ENCODE results near the gene GABRG3.

GABRG3 gene
- 0 reads per million in 4 donors for total RNA-seq

DNA sequence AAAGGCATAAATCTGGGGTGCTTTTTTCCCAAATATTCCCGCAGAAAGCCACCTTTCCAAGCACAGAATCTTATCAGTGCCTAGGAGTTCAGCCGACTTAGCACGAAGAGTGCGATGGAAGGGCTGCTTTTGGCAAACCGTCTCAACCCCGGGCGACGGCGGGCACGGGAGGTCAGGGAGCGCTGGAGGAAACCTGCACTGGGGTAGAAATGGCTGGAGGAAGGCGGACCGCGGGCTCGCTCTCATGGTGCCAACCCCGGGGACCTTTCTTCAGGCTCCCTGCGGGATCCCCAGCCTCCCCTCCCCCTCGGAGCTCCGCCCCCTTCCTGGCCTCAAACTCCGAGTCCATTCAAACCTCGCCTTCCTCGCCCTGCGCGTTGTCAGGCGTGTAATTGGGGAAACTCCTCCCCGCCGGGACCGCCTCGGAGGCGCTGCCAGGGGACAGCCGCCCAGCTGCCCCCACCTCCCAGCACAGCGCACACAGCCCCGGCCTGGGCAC lies at the start of gene GABRG3:
TSS of gene GABRG3 (plus strand) at position 470 of the 499 bp plus-strand sequence.
- no peak for DNase-seq

DNA sequence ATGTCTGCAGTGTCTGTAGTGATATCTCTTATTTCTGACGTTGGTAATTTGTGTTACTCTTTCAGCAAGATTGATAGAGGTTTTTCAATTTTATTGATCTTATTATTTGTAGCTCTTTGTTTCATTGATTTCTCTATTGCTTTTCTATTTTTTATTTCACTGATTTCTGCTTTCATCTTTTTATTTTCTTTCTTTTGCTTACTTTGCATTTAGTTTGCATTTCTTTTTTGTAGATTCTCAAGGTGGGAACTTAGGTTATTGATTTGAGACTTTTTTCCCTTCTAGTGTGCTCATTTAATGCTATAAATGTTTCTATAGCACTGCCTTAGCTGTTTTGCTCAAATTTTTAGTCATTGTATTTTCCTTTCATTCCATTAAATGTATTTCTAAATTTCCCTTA lies 49.5 kb upstream of the GABRG3 start:
- no peak for DNase-seq

DNA sequence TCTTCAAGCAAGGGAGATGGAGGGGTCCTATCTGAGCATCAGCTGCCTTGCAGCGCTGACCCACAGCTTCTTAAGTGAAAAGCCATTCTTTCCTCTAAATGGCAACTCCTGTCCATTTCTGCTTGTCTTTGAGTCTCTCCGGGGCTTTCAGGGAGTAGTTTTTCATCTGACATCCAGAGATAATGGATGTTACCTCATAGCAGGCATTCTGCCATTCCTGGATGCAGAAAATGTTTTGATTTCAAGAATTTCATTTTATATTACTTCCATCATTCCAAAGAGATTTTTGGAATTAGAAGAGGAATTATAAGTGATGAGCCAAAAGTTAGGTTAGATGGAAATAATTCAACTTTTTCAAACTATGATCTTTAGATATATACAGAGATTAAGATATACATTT lies 44.9 kb upstream of the GABRG3 start:
- DNase-seq: no peak

DNA sequence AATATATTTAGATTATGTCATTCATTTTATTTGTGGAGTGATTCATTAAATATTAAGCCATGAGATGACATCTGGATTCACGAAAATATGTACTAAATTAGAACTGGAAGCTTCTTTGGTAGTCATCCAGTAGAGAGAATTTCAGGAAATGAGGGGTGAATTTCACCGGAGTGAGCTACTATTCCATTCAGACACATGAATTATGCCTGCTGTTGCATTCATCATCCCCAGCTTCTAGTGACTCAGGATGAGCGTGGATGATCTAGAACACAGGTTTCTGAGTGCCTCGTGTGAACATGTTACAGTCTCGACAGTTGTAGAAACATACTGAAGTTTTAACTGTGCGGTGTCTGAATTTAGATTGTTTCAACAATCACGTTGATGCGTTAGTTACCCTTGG lies 42.9 kb upstream of the GABRG3 start:
- DNase-seq: no peak

DNA sequence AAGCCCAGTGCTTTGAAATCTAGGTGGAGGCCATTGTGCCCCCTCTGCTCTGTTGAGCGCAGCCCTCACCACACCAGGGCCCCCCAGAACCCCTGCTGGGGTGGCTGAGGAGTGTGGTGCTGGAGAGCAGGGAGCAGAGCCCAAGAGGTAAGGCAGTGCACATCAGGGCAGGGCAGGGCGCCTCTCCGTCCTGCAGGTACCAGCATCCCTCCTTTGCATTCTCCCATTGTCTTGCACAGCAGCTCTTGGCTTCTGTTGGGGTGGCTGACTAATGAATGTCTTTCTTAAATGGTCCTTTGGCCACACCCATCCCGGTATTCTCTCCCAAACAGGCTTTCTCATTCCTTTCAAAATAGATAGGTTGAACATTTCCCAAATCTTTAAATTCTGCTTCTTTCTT lies 41.4 kb upstream of the GABRG3 start:
- DNase-seq: no peak

DNA sequence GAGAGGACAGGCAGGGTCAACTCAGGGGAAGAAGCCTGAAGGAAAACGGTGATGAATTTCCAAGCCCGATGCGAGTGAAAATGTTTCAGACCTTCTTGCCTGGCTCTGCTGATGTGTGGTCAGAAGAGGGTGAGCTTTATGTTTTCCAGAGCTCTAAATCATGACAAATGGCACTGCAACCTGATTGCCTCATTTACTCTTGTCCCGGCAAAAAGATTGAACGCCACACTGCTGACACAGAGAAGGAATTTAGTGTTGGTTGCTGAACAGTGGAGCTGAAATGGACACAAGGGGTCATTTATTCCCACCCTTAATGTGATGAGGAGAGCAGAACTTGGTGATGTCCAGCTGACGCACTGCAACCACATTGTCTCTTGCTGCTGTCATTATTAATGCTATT lies 36.1 kb upstream of the GABRG3 start:
- DNase-seq: no peak

DNA sequence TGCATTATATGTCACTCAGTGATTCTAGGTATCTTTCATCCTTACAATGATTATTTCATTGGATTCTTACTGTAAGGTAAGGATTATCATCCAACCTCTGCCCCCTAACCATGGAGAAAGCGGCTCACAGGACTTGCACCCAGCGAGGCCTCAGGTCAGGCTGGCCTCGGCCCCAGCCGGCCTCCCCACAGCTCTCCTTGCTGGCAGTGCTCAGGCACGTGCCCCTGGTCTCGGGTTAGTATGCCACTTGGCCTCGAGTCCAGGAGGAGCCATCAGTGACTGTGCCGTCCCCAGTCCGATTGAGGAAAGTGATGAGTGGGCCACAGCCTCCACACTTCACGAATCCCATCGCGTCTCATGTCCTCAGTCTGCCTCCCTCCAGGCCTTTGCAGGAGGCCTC lies 35.7 kb upstream of the GABRG3 start:
- DNase-seq: no peak

GRCh38 chr15:26936502-26936901 lies 34.5 kb upstream of the GABRG3 start:
- no peak for DNase-seq

DNA sequence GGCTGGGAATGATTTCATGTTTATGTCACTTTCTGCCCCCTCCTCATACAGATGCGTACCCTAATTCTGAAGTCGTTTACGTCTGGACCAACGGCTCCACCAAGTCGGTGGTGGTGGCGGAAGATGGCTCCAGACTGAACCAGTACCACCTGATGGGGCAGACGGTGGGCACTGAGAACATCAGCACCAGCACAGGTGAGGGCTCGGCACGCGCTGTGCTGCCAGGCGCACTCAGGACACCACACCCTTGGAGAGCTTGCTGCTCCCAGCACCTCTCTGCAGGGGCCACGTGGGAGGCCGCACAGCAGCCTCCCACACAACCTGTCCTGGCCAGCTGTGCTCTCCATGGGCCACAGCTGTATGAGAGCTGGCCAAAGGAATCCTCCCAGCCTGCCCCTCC lies 33.8 kb upstream of the GABRG3 start:
- DNase-seq: no peak

DNA sequence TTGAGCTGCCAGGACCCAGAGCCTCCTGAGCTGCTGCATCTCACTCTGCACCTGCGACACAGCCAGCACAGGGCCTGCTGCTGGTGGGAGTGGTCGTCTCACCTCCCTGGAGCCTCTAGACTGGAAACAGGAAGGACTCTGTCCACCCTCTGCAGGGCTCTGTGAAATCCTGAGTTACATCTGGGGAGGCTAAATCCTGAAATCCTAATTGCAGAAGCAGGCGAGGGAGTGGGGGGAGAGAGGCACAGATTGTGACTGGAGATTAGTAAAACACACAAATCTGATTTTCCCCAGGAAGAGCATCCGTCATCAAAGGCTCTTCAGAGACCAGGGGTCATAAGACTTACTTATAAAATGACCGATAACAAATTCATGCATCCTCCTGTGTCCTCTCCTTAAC lies 31.6 kb upstream of the GABRG3 start:
- DNase-seq: no peak

GRCh38 chr15:26941489-26941888 lies 29.5 kb upstream of the GABRG3 start:
- no peak for DNase-seq

DNA sequence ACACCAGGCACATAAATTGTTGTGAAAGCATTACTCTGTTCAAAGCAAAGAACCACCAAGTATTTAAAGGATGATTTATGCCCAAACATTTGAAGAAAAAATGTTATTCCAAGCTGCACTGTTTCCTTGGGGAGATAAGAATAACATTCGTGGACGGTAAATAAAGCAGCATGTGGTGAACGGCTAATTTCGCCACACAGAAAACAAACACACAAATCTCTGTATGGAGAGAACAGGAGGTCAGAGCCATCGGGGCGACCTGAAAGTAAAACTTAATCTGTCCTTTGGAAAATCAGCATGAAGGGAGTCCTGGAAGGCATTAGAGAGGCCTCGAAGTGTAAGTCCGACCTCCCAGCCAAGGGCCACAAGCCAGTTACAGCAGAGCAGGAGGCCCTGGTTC lies 27.1 kb upstream of the GABRG3 start:
- DNase-seq: no peak

DNA sequence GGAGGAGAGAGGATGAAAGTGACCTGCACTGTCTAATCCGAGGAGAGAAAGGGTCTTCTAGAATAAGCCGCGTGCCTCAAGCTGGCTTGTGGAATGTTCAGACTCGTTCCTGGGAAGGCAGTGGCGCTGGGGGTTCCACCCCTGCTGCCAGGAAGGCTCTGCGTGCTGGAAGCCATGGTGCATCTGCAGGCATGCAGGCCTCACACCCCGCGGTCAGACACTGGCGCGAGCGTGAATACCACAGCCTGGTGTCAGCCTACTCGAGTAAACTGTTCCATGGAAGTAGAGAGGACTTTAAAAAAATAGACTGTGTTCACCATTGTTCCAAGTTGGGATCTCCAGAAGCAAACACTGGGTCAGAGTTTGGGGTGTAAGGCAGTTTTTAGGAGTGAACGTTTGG lies 25.9 kb upstream of the GABRG3 start:
- no peak for DNase-seq

DNA sequence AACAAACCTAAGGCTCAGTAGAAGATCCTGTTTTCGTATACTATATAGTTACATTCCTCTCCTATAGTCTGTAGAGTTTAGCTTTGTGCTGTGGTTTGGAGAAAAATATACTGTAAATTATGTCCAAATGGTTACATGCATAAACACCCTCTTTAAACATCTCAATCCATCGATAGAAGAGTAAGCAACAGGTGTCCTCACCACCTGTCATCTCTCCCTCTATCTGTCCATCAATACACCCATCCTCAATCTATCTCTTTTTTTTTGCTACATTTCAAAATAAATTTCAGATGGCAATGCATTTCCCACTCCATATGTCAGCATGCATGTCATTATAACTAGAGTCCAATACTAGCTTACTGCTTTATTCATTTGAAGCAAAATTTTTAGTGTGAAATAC lies 21.0 kb upstream of the GABRG3 start:
- no peak for DNase-seq

DNA sequence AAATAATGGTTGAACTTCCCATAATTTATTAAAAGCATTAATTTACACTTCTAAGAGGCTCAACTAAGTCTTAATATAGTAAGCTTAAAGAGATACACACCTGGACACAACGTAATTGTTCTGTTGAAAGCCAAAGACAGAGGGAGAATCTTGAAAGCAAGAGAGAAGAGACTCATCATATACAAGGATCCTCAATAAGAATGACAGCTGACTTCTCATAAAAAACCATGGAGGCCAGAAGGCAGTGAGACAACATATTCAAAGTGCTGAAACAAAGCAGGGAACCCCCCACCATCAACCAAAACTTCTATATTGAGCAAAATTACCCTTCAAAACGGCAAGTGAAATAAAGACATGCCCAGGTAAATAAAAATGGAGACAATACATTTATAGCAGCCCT lies 16.6 kb upstream of the GABRG3 start:
- no peak for DNase-seq

DNA sequence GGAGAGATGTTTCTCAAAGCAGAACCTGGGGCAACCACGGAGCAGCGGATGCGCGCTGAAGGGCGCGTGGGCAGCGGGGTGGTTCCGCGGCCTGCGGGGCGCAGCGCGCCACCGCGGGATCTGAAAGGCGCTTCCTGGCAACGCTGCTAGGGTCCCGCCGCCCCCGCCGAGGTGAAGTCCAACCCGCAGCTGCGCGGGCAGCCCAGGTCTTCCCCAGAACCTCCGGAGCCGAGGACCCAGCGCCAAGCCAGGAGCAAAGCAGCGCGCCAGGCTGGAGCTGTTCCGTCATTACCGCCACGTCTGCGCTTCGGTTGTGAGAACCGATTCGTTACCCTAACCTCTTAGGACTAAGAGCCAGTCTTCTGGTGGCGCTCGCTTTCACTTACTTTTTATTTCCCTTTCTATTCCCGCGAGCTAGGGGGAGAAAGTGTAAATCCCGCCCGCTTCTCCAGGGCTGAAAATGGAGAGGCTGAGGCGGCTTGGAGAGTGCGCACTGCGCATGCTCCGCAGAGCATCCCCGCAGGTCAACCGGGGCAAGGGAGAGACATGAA lies 3.2 kb upstream of the GABRG3 start:
- DNase-seq: no peak

DNA sequence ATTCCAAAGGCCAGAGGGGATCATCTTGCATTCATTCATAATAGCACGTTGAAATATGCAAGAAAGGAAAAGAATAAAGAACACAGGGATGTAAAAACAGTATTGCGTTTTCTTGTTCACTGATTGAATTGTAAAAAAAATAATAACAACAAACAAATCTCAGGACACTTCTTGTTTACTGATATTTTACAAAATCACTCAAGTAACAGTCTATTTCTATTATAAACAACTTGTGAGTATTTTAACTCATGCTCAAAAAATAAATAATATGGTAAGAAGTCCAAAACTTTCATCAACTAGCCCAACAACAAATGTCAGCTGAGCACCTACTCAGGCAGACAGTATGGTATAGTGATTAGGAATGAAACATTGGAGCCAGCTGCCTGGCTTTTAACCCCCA lies 2.2 kb upstream of the GABRG3 start:
- DNase-seq: no peak

GRCh38 chr15:26971271-26972018 lies 464 bp downstream of the GABRG3 start:
- DNase-seq: no peak

DNA sequence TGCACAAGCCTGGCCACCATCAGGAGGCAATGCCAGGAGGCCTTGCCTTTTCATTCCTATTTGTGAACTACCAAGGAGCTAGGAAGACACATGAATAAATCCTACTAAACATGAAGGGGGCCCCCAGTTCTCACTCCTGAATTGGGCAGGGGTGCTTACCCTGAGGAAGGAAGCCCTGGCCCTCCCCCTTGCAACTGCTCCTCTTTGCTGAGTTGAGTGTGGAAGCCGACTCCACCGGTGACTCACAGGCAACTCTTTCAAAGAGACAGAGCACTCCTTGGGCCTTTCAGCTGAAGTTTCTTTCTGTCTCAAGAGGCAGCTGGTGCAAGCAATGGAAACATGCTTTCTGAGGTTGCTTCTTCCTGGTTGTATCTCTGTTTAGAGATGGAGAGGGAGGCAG lies 1.7 kb downstream of the GABRG3 start:
- no peak for DNase-seq

DNA sequence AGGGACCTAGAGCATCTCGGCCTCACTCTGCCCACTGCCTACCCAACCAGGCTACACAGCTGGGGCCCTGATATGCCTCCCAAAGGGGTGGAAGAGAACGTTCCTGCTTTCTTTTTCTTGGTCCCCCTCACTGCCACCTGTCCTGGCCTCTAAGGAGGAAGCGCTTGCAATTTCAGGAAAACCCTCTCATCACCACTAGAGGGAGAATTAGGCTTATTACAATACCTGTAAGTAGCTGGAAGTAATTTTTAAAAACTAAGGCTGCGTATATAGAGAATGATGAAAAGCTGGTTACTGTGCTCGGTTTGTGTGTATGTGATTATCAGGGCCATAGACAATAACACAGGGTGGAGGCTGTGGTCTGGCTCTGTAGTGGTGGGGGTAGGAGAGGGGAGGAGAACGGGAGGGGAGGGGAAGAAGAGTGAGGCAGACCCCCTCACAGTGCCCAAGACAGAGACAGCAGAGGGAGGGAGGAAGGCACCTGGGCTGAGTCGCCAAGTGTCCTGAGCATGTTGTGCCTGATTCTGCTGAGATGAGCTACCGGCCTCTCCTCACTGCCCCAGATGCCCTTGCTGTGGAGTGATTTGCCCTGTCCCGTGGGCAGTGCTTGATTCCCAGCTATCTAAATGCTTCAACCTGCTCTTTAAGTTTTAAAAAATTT lies 3.3 kb downstream of the GABRG3 start:
- DNase-seq: no peak

DNA sequence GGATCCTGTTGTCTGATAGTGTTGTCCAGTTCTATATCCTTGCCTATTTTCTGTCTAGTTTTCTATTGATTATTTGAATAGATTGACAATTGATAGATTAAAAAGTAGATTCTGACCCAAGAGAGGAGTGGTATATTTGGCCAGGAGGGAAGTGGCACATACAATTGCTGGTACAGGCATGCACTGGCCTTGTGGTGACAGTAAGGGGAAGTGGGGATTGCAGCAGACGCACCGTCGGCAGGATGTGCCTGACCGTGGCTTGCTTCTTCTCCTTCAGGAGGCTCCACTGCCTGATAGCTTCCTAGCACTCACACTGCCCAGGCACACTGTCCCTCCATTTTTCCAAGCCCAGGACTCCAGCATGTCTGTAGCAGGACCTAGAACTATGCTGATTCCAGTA lies 10.5 kb downstream of the GABRG3 start:
- no peak for DNase-seq

GRCh38 chr15:26983822-26984221 lies 12.8 kb downstream of the GABRG3 start:
- no peak for DNase-seq

DNA sequence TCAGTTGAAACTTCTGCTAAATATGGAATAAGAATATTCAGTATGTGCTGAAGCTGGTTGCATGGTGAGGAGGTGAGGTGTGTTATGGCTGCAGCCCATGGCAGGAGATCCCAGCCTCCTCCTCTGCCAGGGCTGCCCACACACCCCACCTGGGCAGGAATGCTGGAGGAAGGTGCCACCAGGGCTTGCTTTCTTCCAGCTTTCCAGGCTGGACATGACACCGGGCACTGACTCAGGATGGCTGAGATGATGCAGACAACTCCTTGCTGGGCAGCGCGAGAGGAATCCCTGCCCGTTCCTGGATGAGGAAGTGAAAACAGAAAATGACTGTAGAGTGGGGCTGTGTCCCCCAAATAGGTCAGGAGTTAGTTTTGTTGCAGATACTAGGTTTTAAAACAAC lies 14.1 kb downstream of the GABRG3 start:
- DNase-seq: no peak

DNA sequence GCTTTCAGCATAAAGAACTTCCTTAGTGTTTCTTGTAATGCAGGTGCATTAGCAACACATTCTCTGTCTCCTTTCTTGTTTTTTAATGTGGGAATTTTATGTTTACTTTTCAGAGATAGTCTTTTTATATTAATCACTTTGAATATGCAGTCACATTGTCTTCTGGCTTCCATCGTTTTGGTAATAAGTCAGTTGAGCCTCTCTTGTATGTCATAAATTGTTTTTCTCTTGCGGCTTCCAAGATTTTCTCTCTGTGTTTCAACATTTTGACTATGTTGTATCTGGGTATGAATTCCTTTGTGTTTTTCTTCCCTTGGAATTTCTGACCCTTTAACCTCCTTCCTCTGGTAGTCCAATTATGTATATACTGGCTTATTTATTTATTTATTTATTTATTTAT lies 25.3 kb downstream of the GABRG3 start:
- no peak for DNase-seq
